ENCODE measurements around the gene CENPF. TPM values are rescaled to one million over a fixed set of nuclear protein-coding genes. Genes with fewer than 3 reads are reported as not detected.

Gene CENPF
- total and polyA plus RNA-seq, 2 experiments from 2014 or later: 123 to 376 TPM

DNA sequence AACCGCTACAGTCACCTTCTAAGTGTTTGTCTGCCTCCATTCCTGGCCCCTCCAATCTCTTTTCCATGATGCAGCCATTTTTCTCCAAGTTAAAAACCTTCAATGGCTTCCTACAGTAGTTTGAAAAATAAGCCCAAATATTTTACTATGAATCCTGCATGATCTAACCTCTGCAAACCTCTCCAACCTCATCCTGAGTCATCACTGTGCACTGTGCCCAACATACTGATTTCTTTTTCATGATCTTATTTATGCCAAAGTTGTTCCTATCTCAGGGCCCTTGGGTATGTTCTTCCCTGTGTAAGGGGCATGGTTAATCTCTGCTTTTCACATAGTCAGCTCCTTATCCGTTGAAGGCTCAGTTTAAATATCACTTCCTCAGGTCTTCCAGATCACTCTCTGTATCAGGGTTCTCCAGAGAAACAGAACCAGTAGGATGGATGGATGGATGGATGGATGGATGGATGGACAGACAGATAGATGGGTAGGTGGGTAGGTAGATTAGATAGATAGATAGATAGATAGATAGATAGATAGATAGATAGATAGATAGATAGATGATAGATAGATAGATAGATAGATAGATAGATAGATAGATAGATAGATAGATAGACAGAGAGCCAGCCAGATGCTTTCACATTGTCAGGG is 33.5 kb upstream of the CENPF start (continued):
- TF ChIP-seq, protein P1, sequence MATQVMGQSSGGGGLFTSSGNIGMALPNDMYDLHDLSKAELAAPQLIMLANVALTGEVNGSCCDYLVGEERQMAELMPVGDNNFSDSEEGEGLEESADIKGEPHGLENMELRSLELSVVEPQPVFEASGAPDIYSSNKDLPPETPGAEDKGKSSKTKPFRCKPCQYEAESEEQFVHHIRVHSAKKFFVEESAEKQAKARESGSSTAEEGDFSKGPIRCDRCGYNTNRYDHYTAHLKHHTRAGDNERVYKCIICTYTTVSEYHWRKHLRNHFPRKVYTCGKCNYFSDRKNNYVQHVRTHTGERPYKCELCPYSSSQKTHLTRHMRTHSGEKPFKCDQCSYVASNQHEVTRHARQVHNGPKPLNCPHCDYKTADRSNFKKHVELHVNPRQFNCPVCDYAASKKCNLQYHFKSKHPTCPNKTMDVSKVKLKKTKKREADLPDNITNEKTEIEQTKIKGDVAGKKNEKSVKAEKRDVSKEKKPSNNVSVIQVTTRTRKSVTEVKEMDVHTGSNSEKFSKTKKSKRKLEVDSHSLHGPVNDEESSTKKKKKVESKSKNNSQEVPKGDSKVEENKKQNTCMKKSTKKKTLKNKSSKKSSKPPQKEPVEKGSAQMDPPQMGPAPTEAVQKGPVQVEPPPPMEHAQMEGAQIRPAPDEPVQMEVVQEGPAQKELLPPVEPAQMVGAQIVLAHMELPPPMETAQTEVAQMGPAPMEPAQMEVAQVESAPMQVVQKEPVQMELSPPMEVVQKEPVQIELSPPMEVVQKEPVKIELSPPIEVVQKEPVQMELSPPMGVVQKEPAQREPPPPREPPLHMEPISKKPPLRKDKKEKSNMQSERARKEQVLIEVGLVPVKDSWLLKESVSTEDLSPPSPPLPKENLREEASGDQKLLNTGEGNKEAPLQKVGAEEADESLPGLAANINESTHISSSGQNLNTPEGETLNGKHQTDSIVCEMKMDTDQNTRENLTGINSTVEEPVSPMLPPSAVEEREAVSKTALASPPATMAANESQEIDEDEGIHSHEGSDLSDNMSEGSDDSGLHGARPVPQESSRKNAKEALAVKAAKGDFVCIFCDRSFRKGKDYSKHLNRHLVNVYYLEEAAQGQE (IDR thresholded peaks at IDR 0.05; ENCODE audit: unreplicated experiment): no peak
- no peak for TF ChIP-seq JUNB (IDR thresholded peaks at IDR 0.05; ENCODE audit: unreplicated experiment)

GRCh38 chr1:214570442-214570841 is 32.6 kb upstream of the CENPF start:
- Histone ChIP-seq H3K4me3 (no peak overlapping the region), H2AFZ (no peak overlapping the region), H3F3A (replicated peaks; ENCODE audit: low read depth) (no peaks in the 10 kb centered on the region), H3K4me1 (ENCODE audit: insufficient read depth) (peaks cover 5% of the 10 kb centered on the region; the same call in 1 of the 2 replicates), H3K27me3 (ENCODE audit: insufficient read depth) (no peaks in the 10 kb centered on the region), H3K79me2 (replicated peaks; ENCODE audit: insufficient read depth) (no peaks in the 10 kb centered on the region), H4K20me1 (replicated peaks; ENCODE audit: insufficient read depth) (no peaks in the 10 kb centered on the region), H3K27ac (ENCODE audit: low read depth) (no peak overlapping the region), H3K4me2 (no peak overlapping the region), H3K36me3 (ENCODE audit: insufficient read depth) (no peaks in the 10 kb centered on the region; the same call in 1 of the 2 replicates), H3K9me2 (ENCODE audit: insufficient read depth) (peaks cover 5% of the 10 kb centered on the region; the same call in 1 of the 2 replicates)
- ATAC-seq (no peak), DNase-seq (ENCODE audit: low spot score) (no peak)
- peaks cover 2% of the 10 kb centered on the region for H3K27me3 Mint-ChIP-seq (ENCODE audit: insufficient read depth, low read depth, poor library complexity)
- no peak overlapping the region for H3K4me3 Mint-ChIP-seq
- no peaks in the 10 kb centered on the region; the same call in 2 of the 3 replicates for H3K4me1 Mint-ChIP-seq
- H3K36me3 Mint-ChIP-seq (ENCODE audit: low read depth): no peaks in the 10 kb centered on the region
- peaks cover 4% of the 10 kb centered on the region; the same call in 2 of the 3 replicates for H3K9me3 Mint-ChIP-seq
- H3K27ac Mint-ChIP-seq: no peak overlapping the region
- TF ChIP-seq POLR2AphosphoS5 (IDR thresholded peaks at IDR 0.05; ENCODE audit: low read depth) (no peak), ETS1 (IDR thresholded peaks at IDR 0.05) (no peak), EZH2phosphoT487 (IDR thresholded peaks at IDR 0.05; ENCODE audit: unreplicated experiment) (no peak), CREB1 (CRISPR knock-in tag; IDR thresholded peaks at IDR 0.05; ENCODE audit: low read depth) (no peak), EZH2 (IDR thresholded peaks at IDR 0.05; ENCODE audit: low read depth, unreplicated experiment) (no peak), ZNF331 (CRISPR knock-in tag; IDR thresholded peaks at IDR 0.05; ENCODE audit: low read depth) (no peak), NANOG (IDR thresholded peaks at IDR 0.05; ENCODE audit: borderline replicate concordance) (no peak), STAT1 (IDR thresholded peaks at IDR 0.05; ENCODE audit: unreplicated experiment) (no peak), ZNF114 (CRISPR knock-in tag; IDR thresholded peaks at IDR 0.05) (no peak), JUNB (IDR thresholded peaks at IDR 0.05; ENCODE audit: unreplicated experiment) (no peak)
- TF ChIP-seq, protein P2, sequence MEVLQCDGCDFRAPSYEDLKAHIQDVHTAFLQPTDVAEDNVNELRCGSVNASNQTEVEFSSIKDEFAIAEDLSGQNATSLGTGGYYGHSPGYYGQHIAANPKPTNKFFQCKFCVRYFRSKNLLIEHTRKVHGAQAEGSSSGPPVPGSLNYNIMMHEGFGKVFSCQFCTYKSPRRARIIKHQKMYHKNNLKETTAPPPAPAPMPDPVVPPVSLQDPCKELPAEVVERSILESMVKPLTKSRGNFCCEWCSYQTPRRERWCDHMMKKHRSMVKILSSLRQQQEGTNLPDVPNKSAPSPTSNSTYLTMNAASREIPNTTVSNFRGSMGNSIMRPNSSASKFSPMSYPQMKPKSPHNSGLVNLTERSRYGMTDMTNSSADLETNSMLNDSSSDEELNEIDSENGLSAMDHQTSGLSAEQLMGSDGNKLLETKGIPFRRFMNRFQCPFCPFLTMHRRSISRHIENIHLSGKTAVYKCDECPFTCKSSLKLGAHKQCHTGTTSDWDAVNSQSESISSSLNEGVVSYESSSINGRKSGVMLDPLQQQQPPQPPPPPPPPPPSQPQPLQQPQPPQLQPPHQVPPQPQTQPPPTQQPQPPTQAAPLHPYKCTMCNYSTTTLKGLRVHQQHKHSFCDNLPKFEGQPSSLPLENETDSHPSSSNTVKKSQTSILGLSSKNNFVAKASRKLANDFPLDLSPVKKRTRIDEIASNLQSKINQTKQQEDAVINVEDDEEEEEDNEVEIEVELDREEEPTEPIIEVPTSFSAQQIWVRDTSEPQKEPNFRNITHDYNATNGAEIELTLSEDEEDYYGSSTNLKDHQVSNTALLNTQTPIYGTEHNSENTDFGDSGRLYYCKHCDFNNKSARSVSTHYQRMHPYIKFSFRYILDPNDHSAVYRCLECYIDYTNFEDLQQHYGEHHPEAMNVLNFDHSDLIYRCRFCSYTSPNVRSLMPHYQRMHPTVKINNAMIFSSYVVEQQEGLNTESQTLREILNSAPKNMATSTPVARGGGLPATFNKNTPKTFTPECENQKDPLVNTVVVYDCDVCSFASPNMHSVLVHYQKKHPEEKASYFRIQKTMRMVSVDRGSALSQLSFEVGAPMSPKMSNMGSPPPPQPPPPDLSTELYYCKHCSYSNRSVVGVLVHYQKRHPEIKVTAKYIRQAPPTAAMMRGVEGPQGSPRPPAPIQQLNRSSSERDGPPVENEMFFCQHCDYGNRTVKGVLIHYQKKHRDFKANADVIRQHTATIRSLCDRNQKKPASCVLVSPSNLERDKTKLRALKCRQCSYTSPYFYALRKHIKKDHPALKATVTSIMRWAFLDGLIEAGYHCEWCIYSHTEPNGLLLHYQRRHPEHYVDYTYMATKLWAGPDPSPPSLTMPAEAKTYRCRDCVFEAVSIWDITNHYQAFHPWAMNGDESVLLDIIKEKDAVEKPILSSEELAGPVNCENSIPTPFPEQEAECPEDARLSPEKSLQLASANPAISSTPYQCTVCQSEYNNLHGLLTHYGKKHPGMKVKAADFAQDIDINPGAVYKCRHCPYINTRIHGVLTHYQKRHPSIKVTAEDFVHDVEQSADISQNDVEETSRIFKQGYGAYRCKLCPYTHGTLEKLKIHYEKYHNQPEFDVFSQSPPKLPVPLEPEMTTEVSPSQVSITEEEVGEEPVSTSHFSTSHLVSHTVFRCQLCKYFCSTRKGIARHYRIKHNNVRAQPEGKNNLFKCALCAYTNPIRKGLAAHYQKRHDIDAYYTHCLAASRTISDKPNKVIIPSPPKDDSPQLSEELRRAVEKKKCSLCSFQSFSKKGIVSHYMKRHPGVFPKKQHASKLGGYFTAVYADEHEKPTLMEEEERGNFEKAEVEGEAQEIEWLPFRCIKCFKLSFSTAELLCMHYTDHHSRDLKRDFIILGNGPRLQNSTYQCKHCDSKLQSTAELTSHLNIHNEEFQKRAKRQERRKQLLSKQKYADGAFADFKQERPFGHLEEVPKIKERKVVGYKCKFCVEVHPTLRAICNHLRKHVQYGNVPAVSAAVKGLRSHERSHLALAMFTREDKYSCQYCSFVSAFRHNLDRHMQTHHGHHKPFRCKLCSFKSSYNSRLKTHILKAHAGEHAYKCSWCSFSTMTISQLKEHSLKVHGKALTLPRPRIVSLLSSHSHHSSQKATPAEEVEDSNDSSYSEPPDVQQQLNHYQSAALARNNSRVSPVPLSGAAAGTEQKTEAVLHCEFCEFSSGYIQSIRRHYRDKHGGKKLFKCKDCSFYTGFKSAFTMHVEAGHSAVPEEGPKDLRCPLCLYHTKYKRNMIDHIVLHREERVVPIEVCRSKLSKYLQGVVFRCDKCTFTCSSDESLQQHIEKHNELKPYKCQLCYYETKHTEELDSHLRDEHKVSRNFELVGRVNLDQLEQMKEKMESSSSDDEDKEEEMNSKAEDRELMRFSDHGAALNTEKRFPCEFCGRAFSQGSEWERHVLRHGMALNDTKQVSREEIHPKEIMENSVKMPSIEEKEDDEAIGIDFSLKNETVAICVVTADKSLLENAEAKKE (CRISPR knock-in tag; IDR thresholded peaks at IDR 0.05): no peak
- TF ChIP-seq, protein P3, sequence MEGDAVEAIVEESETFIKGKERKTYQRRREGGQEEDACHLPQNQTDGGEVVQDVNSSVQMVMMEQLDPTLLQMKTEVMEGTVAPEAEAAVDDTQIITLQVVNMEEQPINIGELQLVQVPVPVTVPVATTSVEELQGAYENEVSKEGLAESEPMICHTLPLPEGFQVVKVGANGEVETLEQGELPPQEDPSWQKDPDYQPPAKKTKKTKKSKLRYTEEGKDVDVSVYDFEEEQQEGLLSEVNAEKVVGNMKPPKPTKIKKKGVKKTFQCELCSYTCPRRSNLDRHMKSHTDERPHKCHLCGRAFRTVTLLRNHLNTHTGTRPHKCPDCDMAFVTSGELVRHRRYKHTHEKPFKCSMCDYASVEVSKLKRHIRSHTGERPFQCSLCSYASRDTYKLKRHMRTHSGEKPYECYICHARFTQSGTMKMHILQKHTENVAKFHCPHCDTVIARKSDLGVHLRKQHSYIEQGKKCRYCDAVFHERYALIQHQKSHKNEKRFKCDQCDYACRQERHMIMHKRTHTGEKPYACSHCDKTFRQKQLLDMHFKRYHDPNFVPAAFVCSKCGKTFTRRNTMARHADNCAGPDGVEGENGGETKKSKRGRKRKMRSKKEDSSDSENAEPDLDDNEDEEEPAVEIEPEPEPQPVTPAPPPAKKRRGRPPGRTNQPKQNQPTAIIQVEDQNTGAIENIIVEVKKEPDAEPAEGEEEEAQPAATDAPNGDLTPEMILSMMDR (conservative IDR thresholded peaks at IDR 0.05; ENCODE audit: low read depth in 2 of 2): no peak

All from GM23338 (cell line).